ENCODE data around the gene PLB1.

GRCh38 chr2:28495551-28496250 is at the start of gene PLB1:
- peak; percentile 43 for TF ChIP-seq EZH2 (IDR thresholded peaks at IDR 0.05; ENCODE audit: insufficient read depth, poor library complexity, severe bottlenecking)
- no peak for TF ChIP-seq EZH2phosphoT487 (IDR thresholded peaks at IDR 0.05; ENCODE audit: insufficient read depth, low read depth)
